Left hindlimb (tissue), 1 donor: ENCODE measurements around the gene ZNF574.
"Not testable (repeated sequence)": the region's sequence is repeated elsewhere in the genome, so short reads cannot be mapped to it uniquely, and the experiment has no call there.

ENCODE experiments used
- DNase-seq: peaks from one replicate; pipeline ENCODE4 v3.0.0-alpha.2; 2018

The ZNF574 gene

DNA sequence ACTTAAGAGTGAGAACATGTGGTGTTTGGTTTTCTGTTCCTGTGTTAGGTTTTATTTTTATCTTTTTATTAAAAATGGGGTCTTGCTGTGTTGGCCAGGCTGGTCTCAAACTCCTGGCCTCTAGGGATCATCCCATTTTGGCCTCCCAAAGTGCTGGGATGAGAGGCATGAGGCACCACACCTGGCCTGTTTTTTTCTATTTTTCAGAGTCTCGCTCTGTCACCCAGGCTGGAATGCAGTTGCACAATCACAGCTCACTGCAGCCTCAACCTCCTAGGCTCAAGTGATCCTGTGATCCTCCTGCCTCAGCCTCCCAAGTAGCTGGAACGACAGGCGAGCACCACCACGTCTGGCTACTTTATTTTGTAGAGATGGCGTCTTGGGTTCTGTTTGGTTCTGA is 7.6 kb downstream of the ZNF574 start:
- no peak for DNase-seq

DNA sequence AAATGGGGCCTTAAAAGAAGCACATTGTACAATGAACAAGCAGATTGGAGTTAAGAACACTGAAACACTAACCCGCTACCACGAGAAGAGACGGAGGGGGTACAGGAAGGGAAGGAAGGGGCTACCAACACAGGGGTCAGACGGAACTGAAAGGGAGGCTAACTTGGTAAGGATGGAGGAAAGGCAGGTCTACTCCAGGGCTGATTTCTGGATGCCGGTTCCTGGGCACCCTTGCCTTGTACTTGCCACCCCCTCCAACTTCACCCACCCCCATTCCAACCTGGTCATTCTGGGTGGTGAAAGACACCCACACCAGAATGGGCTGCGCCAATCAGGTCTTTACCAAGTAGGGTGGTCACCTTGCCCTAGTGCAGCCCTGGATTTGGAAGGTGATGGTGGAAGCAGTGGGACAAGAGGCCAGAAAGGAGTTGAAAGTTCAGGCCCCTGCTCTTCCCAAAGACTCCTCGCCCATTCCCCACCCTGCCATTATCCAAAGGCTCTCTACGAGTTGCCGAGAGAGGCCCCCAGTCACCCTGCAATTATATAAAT is 10.3 kb downstream of the ZNF574 start:
- DNase-seq = no peak

DNA sequence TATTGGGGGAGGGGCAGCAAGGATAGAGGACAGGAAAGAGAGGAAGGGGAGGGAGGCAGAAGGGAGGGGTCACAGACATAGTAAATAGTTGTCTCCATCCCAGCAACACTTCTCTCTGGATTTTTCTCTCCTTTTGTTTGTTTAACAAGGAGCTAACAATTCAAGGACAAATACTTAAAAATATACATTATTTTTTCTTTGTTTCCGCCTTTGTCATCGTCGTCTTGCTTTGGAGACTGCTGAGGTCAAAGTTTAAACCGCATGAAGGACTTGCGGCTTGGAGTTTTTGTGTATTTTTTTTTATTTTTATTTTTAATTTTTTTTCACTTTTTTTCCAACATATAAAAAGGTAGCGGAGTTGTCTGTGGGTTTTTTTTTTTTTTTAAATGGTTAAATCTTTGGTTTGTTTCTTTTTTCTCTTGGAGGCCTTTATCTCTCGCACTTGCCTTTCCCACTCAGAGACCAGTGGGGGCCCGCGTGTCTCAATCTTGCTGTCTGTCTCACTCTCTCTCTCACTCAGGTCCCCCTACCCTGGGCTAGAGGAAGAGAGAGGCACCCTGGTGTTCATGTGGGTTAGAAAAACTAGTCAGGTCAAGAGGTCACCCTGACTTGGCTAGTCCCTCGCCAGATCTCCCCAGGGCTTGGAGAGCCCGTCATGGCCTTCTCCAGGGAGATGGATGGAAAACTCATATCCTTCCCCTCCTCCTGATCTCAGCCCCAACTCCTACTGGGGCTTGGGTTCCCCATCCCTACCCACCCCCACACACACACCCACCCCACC is 11.0 kb downstream of the ZNF574 start:
- DNase-seq = no peak

DNA sequence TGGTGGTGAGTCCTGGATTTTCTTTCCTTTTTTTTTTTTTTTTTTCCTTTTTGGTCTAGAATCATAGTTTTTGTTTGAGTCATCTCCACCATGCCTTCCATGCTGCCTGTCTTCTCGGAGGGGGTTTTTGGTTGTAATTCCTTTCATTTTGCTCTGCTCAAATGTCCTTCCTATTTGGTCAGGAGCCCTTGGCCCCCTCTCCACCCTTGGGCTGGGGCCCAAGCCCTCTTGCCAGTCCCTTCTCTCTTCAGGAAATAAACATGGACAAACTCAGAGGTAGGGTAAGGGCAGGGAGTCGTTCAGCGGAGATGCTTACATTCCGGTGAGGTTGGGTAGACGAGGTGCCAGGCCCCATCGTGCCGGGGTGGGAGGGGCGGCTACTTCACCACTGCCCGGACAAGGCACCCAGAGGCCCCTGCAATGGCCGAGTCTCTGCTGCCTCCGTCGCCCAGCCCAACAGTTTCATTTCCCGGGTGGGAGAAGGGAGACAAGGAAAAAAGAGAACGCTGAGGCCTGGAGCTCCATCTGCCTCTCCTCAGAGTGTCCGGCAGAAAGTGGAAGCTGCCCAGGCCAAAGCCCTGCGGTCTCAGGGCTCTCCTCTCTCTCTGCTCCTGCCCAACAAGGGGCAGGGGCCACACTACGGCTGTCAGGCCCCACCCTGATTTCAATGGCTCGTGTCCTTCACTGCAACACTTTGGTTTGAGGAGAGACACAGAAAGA is 12.7 kb downstream of the ZNF574 start:
- no peak for DNase-seq

DNA sequence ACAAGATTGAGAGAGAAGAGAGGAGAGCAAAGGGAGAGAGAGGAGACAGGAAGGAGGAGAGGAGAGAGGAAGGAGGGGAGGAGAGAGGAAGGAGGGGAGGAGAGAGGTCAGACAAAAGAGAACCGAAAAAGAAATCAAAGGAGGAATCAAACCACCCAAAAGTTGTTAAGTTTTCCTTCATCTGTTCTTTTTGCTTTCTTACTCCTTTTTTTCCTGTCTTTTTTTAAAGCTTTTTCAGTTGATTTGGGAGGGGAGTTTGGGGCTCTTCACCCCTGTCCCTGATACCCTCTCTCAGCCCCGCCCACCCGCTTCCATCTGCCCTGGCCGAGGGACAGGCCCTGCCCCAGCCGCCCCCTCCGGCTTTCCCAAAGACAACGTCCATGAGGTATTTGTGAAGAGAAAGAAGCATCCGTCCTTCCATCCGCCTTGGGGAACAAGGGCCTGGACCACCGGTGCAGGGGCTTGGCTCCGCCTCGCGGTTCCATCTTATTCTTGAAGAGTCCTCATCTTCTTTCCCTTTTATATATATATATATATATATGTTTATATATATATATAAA is 13.3 kb downstream of the ZNF574 start:
- DNase-seq = no peak

DNA sequence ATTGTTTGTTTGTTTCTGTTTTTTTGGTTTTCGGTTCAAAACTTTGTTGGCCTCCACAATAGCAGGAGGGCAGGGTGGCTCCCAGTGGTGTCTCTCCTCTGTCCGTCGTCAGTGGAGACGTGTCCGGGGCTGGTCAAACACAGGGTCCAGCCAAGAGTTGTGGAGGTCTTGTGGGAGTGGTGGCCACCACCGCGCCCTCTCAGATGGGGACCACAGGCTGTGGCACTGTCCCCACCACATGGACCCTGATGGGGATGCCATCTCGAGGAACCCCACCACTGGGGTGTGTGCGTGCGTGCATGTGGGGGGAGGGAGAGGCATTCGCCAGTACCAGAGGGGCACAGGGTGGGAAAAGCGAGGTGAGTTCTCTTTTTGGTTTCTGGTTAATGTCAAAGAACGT is 13.8 kb downstream of the ZNF574 start:
- DNase-seq = no peak

DNA sequence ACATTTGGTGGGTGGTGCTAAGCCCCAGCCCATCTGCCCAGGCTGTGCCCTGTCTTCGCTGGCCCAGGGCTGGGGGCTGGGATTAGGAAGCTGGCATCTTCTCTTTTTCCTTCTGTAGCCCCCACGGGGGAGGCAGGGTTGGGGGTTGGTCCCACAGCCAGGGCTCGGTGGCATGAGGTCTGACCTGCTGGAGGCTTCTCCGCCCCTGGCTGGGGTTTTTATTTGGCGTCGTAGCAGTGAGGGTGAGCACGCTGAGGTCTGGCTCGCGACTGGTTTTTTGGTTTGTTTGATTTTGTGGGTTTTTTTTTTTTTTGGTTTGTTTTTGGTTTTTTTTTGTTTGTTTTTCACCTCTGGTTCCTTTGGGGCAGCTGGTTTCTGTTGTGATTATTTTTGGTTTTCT is 14.7 kb downstream of the ZNF574 start:
- DNase-seq = no peak

DNA sequence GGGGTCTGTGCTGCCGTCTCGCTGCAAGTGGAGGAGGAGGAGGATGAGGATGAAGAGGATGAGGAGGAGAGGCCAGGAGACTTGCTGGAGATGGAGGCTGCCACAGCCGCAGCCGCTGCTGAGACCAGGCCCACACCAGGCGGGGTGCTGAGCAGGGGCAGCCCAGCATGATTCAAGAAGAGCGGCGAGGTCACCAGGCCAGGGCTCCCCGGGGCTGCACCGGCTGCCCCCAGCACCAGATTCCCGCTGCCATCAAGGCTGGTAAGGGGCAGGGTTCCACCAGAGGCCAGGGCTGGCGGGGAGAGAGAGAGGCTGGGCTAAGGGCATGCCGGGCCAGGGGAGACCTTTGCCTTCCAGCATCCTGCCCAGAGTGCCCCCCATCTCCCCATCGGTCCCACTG is 15.3 kb downstream of the ZNF574 start:
- no peak for DNase-seq

DNA sequence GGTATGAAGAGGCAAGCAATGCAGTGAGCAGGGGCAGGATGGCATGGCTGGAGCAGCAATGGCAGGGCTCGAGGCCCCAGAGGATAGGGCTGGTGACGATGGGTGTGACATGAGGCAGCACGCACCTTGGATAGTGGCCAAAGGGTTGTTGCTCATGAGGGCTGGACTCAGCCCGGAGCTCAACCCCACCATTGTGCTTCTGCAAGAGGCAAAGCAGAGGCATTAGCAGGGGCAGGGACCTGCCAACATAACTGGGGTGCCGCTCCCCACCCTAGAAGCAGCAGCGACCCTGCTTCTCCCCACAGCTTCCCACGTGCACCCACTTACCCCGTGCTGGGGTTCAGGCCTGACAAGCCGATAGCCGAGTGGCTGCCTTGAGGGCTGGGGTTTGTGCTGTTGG is 15.8 kb downstream of the ZNF574 start:
- no peak for DNase-seq

DNA sequence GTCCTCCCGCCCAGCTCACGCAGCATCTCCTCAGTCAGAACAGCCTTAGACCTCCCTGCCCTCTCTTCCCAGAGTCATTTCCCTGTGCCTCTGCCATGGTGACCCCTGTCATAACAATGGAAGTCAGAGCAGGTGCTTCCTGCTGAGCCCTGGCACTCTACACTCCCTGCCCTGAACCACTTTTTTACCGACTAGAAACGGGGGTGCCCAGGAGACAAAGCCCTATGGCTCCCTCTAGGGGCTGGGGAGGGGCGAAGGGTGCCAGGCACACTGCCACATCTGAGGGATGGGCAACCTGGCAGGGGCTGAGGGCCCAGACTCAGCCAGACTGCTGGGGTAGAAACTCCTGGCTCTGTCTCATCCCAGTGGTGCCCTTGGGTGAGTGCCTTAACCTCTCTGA is 16.4 kb downstream of the ZNF574 start:
- DNase-seq = no peak

DNA sequence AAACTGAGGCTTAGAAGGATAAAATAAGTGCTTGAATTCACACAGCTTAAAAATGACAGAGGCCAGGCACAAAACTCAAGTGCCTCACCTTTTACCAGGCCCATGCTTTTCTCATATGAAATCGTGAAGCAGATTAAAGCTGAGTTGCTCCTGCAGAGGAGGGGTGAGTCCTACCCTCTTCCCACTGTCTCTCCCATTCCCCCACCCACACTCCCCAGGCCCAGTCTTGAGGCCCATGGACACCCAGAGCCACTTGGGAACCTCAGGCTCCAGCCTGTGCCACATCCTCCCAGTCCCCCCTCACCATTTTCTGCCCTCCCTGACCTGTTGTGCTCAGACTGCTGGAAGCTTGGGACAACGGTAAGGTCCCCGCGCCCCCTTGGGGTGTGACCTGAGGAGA is 17.5 kb downstream of the ZNF574 start:
- no peak for DNase-seq

DNA sequence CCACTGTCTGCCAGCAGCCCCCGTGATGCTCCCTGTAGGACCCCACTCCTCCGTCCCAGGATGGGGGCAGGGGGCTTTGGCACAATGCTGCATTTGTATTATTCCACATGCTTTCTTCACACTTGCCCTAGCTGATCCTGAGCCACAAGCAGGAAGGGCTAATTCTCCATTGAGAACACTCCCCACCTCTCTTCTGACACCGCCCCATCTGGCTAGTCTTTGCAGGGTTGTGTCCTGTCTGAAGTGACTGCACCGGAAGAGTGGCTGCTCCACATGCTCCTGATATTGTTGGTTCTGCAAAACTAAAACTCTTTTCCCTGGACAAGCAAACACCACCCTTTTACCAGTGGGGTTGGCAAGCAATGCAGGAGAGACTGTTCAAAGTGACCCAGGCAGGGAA is 18.0 kb downstream of the ZNF574 start:
- no peak for DNase-seq

DNA sequence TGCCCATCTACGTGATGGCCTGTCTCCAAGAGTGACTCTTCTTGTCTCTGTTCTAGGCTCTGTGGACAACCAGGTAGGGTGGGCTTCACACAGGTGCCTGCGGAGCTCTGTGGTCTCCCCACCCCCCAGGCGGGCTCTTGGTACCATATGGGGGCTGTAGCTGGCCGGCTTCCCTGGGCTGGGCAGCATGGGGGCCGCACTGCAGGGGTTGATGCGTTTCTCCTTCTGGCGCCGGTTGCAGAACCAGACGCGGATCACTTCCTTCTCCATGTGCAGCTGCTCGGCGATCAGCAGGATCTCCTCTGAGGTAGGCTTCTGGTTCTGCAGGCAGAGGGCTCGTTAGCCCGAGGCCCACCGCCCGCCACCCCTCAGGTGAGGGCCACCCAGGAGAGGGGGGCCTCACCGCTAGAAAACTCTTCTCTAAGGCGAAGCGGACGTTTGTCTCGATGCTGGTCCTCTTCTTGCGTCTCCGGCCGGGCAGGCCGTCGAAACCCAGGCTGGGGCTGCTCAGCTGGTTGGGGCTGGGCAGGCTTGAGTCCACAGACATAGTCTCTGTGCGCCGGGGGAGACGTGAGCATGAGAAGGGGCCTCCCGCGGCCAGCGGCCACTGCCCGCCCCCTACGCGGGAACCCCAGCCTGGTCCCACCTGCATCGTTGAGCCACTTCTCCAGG is 19.3 kb downstream of the ZNF574 start:
- no peak for DNase-seq

DNA sequence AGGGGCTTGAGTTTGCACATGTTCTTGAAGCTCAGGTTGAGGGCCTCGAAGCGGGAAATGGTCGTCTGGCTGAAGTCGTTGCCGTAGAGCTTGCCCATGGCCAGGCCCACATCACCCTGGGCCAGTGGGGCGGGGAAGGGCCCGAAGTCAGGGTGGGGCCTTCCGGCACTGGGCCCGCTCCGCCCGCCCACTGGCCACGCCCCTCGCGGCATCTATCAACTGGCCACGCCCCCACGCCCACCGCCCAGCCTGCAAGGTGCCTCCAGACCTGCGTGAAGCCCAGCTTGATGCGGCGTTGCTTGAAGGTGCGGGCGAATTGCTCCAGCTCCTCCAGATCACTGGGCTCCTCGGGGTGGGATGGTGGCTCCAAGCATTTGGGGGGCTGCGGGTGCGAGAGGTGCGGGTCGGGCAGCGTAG is 19.9 kb downstream of the ZNF574 start:
- DNase-seq = no peak

DNA sequence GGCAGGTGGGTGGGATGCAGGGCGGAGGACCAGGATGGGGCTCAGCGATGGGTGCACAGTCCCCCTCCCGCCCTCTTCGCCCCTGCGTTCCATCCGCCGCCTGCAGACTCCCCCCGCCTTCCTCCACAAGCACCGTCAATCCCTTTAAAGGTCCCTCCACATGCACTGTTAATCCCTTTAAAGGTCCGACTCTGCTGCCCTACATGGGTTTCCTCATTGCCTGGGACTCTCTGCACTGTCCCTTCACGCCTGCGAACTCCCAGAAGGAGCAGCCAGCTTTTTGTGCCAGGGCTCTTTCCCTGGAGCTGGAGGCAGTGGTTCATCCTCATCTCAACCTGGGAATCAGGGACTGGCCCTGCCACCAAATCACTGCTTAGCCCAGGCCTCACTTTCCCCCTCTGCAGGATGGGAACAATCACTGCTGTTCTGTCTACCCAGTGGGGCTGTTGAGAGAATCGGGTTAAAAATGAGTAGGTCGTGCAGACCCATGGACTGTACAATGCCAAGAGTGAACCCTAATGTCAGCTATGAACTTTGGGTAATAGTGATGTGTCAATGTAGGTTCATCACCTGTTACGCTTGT is 20.4 kb downstream of the ZNF574 start:
- no peak for DNase-seq

DNA sequence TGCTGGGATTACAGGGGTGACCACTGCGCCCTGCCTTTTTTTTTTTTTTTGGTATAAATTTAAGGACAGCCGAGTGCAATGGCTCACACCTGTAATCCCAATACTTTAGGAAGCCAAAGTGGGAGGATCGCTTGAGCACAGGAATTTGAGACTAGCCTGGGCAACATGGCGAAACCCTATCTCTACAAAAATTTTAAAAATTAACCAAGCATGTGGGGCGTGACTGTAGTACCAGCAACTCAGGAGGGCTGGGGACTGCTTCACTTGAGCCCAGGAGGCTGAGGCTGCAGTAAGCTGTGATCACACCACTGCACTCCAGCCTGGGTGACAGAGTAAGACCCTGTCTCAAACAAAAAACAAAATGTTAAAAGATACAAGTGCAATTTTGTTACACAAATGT is 21.5 kb downstream of the ZNF574 start:
- DNase-seq = no peak

DNA sequence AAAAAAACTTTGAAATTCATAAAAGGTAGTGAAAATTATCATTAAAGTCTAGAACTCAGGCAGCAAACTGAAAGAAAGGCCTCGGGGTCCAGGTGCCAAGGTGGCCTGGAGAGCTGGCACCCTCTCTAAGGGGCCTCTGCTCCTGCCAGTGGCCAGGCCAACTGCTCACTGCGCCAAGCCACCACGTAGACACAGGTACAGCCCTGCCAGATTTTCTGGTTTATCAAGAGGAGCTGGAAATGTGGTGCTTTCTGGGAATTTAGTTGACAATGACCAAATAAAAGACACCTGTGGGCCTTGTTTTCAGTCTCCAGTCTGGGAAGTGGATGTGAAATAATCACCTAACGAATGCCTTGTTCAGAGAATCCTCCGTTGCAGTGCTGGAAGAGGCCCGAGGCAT is 22.8 kb downstream of the ZNF574 start:
- DNase-seq = no peak

DNA sequence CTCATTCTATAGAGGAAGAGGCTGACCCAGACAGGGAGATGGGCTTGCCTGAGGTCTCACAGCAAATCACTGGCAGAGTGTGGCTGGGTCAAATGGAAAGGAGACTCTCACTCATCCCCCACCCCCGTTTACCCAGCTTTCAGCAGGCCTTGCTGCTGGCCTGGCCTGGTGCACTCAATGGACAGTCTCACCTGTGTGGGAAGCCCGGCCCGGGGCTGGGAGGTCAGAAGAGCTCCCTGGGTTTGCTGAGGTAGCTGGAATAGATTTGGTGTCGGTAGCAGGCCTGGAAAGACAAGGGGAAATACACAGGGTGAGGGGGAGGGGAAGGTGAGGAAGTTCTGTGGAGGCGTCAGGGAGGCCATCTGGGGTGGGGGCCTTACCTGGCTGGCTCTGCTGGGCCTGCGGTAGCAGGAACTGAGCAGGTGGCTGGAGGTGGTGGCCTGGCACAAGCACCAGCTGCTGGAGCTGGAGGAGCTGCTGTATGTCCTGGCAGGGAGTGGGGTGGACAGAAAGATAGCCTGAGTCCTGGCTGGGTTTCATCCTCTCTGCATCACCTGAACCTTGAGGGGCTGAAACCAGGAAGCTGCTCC is 23.5 kb downstream of the ZNF574 start:
- no peak for DNase-seq

DNA sequence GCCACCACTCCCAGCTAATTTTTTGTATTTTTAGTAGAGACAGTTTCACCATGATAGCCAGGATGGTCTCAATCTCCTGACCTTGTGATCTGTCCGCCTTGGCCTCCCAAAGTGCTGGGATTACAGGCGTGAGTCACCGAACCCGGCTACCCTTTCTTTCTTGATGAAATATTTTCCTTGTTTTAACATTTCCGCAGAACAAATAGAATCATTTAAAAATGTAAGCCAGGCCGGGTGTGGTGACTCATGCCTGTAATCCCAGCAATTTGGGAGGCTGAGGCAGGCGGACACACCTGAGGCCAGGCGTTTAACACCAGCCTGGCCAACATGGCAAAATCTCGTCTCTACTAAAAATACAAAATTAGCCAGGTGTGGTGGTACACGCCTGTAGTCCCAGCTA is 24.3 kb downstream of the ZNF574 start:
- DNase-seq = not testable (repeated sequence)

DNA sequence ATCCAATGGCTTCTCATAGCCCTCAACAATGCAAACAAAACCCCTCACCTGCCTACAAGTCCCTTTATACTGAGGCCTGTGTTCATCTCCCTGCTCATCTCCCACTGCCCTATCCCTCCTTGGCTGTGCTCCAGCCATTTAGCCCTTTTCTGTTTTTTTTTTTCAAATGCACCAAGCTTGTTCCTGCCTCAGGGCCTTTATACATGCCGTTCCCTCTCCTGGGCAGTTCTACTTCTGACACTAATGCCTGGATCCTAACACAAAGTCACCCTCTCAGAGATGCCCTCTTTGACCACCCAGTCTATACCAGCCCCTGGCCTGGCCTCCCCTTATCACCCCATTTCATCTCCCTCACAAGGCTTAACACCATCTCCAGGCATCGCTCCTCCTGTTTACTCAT is 26.9 kb downstream of the ZNF574 start:
- DNase-seq = no peak

DNA sequence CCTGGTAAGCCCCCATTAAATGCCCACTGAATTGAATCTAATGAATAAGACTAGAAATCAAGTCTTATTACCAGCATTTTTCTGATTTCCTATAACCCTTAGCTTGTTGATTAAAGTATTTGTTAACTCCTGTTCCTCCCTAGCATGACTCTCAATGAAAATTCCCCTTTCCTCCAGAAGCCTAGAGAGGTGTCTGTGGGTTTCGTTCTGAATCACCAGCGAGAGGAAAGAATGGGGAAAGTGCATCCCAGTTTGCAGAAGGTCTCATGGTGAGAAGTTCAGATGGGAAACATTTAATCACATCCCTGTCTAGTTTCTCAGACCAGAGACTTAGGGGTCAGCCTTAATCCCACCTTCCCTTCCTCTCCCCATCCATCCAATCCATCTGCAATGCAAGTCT is 29.4 kb downstream of the ZNF574 start:
- DNase-seq = no peak

DNA sequence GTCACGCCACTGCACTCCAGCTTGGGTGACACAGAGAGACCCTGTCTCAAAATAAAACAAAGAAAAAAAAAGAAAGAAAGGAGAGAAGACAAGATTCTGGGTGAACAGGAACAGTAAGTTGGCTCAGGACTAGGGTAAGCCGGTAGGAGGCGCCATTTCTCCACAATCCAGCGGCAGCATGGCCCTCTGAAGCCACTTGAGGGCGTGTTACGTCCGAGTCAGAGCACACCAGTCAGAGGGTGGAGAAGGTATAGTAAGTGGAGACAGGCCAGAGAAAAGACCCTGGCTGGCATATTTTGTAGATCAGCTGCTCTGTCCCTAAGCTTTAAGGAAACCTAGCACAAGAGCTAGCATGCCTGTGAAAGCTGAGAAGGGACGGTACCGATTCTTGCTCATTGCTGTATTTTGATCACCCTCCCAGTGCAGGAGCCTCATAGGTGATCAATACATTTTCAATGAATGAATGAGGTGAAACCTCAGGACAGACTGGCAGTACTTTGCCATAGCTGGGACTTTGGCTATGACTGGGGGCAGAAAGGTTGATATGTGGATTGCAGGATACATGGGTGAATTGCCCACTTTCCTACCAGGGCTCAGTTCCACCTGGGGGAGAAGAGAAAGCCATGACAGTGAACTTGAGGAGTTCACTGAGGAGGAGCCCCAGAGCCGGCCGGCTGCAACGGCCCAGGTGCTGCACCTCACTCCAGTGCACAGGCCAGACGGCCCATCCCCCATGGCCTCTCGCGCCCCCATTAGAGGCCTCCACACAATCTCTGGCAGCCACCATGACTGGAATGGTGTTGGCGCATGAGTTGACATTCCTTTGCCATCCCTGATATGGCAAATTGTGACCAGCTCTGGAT is 32.8 kb downstream of the ZNF574 start:
- DNase-seq = peak; percentile 77
